T-cell (primary cell): ENCODE data around the gene SLC7A5. TPM values are rescaled to one million over a fixed set of nuclear protein-coding genes. Genes with fewer than 3 reads are reported as not detected.

Experiments used
- ATAC-seq, 4 experiments: fragments of 200-7000 bp in 3 of 4; fragments of 150-1000 bp in 1 of 4; cut with Tn5 transposase; replicated peaks in 1 of 4; 1 replicate in 3 of 4; 2 replicates in 1 of 4; pipeline ENCODE4 v1.10.0; 2021; ENCODE audit warnings: moderate library complexity in 3 of 4, mild to moderate bottlenecking in 2 of 4, moderate number of reproducible peaks in 1 of 4
- CTCF ChIA-PET, 2 donors: fragments of 300-600 bp; sonication (Branson Sonifier 250); formaldehyde crosslinking; loops; one replicate each; lab custom pipeline; 2022; ENCODE audit warnings: antibody characterized with exemption in 2 of 2; lab: Charles Lee
- POLR2A ChIA-PET, 2 donors: fragments of 300-600 bp; sonication (Branson Sonifier 250); formaldehyde crosslinking; loops; one replicate each; lab custom pipeline; 2022; ENCODE audit warnings: antibody characterized with exemption in 2 of 2; lab: Charles Lee
- DNase-seq, 35 experiments: peaks; one replicate each; pipeline versions ENCODE4 v3.0.0 to v3.0.0-alpha.2; 2013 to 2023
- H3K27ac ChIP-seq: one replicate; pipeline ENCODE4 v1.5.1; 2013; ENCODE audit warnings: low read length
- H3K27me3 ChIP-seq, 2 experiments: replicated peaks in 1 of 2; 1 replicate in 1 of 2; 2 replicates in 1 of 2; pipeline versions ENCODE4 v1.6.1 to v1.7.0; 2013; ENCODE audit warnings: low read length in 1 of 2, mixed read lengths in 1 of 2; ENCODE audit not compliant: control insufficient read depth in 2 of 2, insufficient read depth in 2 of 2; ENCODE audit errors: extremely low read depth in 1 of 2
- H3K36me3 ChIP-seq, 2 donors: 1 replicate in 1 of 2; 2 replicates in 1 of 2; pipeline versions ENCODE4 v1.6.1 to v1.7.0; 2013; ENCODE audit warnings: low read length in 1 of 2; ENCODE audit not compliant: control insufficient read depth in 2 of 2, insufficient read depth in 1 of 2; ENCODE audit errors: extremely low read depth in 1 of 2
- H3K4me1 ChIP-seq, 2 experiments: 1 replicate in 1 of 2; 2 replicates in 1 of 2; pipeline versions ENCODE4 v1.6.1 to v1.7.0; 2013; ENCODE audit warnings: low read length in 2 of 2, mixed read lengths in 1 of 2; ENCODE audit not compliant: insufficient read depth in 2 of 2, control insufficient read depth in 1 of 2; ENCODE audit errors: extremely low read depth in 1 of 2
- H3K4me3 ChIP-seq, 2 donors: 1 replicate in 1 of 2; 2 replicates in 1 of 2; pipeline versions ENCODE4 v1.5.1 to v1.7.0; 2013; ENCODE audit warnings: mild to moderate bottlenecking in 2 of 2, low read length in 1 of 2, moderate library complexity in 1 of 2; ENCODE audit not compliant: control insufficient read depth in 1 of 2; ENCODE audit errors: extremely low read depth in 1 of 2
- H3K9me3 ChIP-seq: 2 replicates; pipeline ENCODE4 v1.7.0; 2013
- H3K27ac Mint-ChIP-seq, 2 donors: one replicate each; pipeline ENCODE4 v1.8.0; 2020 to 2021; ENCODE audit warnings: mild to moderate bottlenecking in 2 of 2, mixed read lengths in 2 of 2
- H3K27me3 Mint-ChIP-seq, 2 donors: one replicate each; pipeline ENCODE4 v1.8.0; 2021 to 2022; ENCODE audit warnings: mixed read lengths in 2 of 2
- H3K36me3 Mint-ChIP-seq: one replicate; pipeline ENCODE4 v1.8.0; 2021; ENCODE audit warnings: mixed read lengths
- H3K4me1 Mint-ChIP-seq, 3 donors: one replicate each; pipeline ENCODE4 v1.8.0; 2020 to 2022; ENCODE audit warnings: mixed read lengths in 3 of 3, mild to moderate bottlenecking in 1 of 3
- H3K4me3 Mint-ChIP-seq, 3 donors: one replicate each; pipeline ENCODE4 v1.8.0; 2020 to 2022; ENCODE audit warnings: mild to moderate bottlenecking in 3 of 3, mixed read lengths in 3 of 3, moderate library complexity in 3 of 3
- H3K9me3 Mint-ChIP-seq, 3 donors: one replicate each; pipeline ENCODE4 v1.8.0; 2020 to 2022; ENCODE audit warnings: mixed read lengths in 3 of 3
- WGBS: methylation state at CpG from one replicate; pipeline ENCODE4 v1.1.5; 2013; ENCODE audit warnings: missing lambda C conversion rate; ENCODE audit not compliant: insufficient coverage; 5-methylcytosine and 5-hydroxymethylcytosine counted together
- total RNA-seq, 35 experiments: library from RNA in 6 of 35; stranded (reverse) in 6 of 35; fragments of 120-200 nt in 1 of 35; gene quantifications; one replicate each; pipeline versions ENCODE4 v1.2.1 to v1.2.4 and lab custom pipeline; 2013 to 2026

Gene SLC7A5
- total RNA-seq, 5 donors from 2014 or later (not counting 1 experiment from before 2014, with no cell fraction given) = 37.9 to 81.6 (median 40.0) TPM

DNA sequence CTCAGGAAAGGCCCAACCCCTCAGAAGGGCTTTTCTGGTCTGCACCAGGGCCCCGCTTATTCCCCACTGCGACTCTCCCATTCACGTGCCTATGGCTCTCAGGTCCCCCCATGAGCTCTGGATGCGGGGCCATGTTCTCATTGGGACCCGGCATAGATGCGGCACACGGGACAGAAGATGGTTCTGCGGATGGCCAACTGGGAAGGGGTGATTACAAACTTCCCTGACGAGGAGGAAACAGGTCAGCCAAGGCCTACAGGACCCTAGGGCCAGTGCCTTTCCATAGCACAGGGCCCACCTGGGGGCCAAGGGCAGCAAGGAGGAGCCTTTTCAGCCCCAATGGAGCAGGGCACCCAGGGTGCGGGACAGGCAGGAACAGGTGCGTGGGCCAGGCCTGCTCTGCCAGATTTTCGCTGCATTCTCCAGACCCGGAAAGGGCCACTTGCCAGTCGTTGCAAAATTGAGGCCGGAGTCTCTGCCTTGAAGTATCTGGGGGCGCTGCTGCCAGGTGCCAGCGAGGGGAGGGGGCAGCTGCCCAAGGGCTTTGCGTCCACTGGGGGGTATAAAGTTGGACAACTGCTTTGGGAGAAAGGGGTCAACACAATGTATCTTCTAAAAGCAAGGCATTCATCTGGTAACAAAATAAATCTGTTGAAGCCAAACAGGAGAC is 20.5 kb downstream of the SLC7A5 start:
- no peaks in the 10 kb centered on the region for H3K27me3 Mint-ChIP-seq
- DNase-seq = no peak
- H3K4me3 Mint-ChIP-seq = no peak overlapping the region
- H3K4me3 ChIP-seq = no peak overlapping the region
- H3K9me3 Mint-ChIP-seq = no peaks in the 10 kb centered on the region
- whole genome bisulfite sequencing = 92% methylated on average over 17 of the region's 18 CpGs
- no peak overlapping the region for H3K27ac Mint-ChIP-seq
- no peak for ATAC-seq
- H3K36me3 ChIP-seq = peaks cover 7 to 8% of the 10 kb centered on the region in 2 donors
- no peak overlapping the region for H3K27ac ChIP-seq
- CTCF ChIA-PET = interaction anchor here (0.6 to 3.7 kb wide), 11 partner anchors 10 to 70 kb away, joined by 3 to 60 read pairs (median 5); partner anchors contain the start of gene SLC7A5 (in 2 of the 2)
- peaks cover 3% of the 10 kb centered on the region for H3K36me3 Mint-ChIP-seq
- peaks cover 0 to 29% of the 10 kb centered on the region in 2 experiments for H3K4me1 ChIP-seq
- H3K9me3 ChIP-seq = no peaks in the 10 kb centered on the region
- H3K4me1 Mint-ChIP-seq = peaks cover 7 to 18% (median 12%) of the 10 kb centered on the region in 3 donors
- POLR2A ChIA-PET = interaction anchor here in 1 of 2 donors (0.5 to 1.4 kb wide), 4 partner anchors 11 to 46 kb away, joined by 3 to 4 read pairs (median 4); partner anchors contain the start of gene SLC7A5
- H3K27me3 ChIP-seq = no peaks in the 10 kb centered on the region

DNA sequence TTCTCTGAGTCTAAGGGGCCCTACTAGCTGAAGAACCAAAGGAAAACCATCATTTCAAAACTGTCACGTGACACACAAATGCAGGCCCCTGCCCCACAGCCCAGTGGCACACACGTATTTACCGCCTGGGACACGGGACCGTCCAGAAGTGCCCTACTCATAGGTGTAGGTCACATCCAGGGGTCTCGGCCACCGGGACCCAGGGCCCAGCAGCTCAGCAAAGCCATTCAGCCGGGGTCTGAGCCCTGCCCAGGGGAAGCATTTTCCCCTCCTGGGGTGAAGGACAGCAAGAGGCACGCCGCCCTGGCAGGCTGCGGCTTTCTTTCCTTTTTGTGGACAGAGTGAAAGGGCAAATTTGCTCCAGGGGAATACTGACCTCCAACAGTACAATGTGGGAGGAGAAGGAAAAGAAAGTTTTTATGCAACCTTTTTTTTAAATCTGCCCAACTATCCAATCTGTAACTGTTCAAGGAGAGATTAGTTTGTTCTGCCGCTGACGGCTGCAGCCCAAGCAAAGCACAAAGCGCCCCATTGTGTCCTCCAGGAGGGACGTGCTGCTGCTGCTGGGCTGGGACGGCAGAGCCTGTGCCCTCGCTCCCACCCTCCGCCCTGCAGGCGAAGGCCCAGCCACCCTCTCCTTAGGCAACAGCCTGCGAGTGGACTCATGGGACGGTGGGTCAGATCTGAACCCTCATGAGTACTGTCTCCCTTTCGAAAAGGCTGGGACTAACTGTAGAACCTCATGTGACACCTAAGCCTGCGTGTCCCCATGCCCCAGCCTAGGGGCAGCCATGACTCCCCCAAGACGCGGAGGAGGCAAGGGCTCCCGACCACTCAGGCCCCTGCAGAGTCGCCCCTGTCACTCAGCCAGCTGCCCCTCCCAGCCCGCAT is 21.3 kb downstream of the SLC7A5 start:
- H3K4me1 Mint-ChIP-seq = peaks cover 8 to 18% (median 13%) of the 10 kb centered on the region in 3 donors
- Histone ChIP-seq H3K36me3 (peaks cover 7 to 8% of the 10 kb centered on the region in 2 donors), H3K27ac (no peak overlapping the region), H3K4me3 (no peak overlapping the region), H3K27me3 (no peaks in the 10 kb centered on the region), H3K9me3 (no peaks in the 10 kb centered on the region), H3K4me1 (peaks cover 0 to 26% of the 10 kb centered on the region in 2 experiments)
- no peak overlapping the region for H3K4me3 Mint-ChIP-seq
- peaks cover 6% of the 10 kb centered on the region for H3K36me3 Mint-ChIP-seq
- no peaks in the 10 kb centered on the region for H3K27me3 Mint-ChIP-seq
- WGBS = 93% methylated on average over 24 of the region's 28 CpGs
- no peak for DNase-seq
- ChIA-PET CTCF (interaction anchor here (0.6 to 3.2 kb wide), 4 partner anchors 18 to 26 kb away, joined by 3 to 24 read pairs (median 8); no protein-coding TSS in a partner anchor), POLR2A (interaction anchor here in 1 of 2 donors (1.1 kb wide), 1 partner anchor 20 kb away, joined by 3 read pairs; no protein-coding TSS in a partner anchor)
- H3K27ac Mint-ChIP-seq = no peak overlapping the region
- no peaks in the 10 kb centered on the region for H3K9me3 Mint-ChIP-seq
- ATAC-seq = no peak

DNA sequence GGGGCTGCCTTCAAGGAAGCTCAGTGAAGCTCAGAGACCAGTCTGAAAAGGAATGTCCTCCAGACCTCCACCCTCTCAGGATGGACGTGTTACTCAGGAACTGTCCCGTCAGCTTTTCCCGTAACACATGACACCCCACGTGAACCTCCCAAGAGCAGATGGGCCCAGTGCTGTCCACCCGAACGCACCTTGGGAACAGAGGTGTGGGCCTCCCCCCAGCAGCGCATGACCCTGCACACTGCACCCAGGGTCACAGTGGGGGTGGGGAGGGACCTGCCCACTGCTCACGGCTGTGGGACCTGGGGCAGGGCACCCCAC is 21.9 kb downstream of the SLC7A5 start:
- ChIA-PET CTCF (interaction anchor here (1.6 to 3.2 kb wide), 2 partner anchors 24 kb away, joined by 3 to 10 read pairs; no protein-coding TSS in a partner anchor), POLR2A (interaction anchor here in 1 of 2 donors (1.1 kb wide), 1 partner anchor 21 kb away, joined by 3 read pairs; no protein-coding TSS in a partner anchor)
- H3K27me3 ChIP-seq = no peaks in the 10 kb centered on the region
- ATAC-seq = no peak
- no peaks in the 10 kb centered on the region for H3K9me3 ChIP-seq
- WGBS = 78% methylated on average over 6 of the region's 8 CpGs
- no peaks in the 10 kb centered on the region for H3K9me3 Mint-ChIP-seq
- H3K4me1 ChIP-seq = peaks cover 0 to 28% of the 10 kb centered on the region in 2 experiments
- H3K27ac Mint-ChIP-seq = no peak overlapping the region
- H3K36me3 Mint-ChIP-seq = peaks cover 6% of the 10 kb centered on the region
- no peak overlapping the region for H3K27ac ChIP-seq
- DNase-seq = no peak
- peaks cover 7 to 8% of the 10 kb centered on the region in 2 donors for H3K36me3 ChIP-seq
- no peak overlapping the region for H3K4me3 ChIP-seq
- H3K27me3 Mint-ChIP-seq = no peaks in the 10 kb centered on the region
- peaks cover 10 to 20% (median 15%) of the 10 kb centered on the region in 3 donors for H3K4me1 Mint-ChIP-seq
- H3K4me3 Mint-ChIP-seq = no peak overlapping the region

DNA sequence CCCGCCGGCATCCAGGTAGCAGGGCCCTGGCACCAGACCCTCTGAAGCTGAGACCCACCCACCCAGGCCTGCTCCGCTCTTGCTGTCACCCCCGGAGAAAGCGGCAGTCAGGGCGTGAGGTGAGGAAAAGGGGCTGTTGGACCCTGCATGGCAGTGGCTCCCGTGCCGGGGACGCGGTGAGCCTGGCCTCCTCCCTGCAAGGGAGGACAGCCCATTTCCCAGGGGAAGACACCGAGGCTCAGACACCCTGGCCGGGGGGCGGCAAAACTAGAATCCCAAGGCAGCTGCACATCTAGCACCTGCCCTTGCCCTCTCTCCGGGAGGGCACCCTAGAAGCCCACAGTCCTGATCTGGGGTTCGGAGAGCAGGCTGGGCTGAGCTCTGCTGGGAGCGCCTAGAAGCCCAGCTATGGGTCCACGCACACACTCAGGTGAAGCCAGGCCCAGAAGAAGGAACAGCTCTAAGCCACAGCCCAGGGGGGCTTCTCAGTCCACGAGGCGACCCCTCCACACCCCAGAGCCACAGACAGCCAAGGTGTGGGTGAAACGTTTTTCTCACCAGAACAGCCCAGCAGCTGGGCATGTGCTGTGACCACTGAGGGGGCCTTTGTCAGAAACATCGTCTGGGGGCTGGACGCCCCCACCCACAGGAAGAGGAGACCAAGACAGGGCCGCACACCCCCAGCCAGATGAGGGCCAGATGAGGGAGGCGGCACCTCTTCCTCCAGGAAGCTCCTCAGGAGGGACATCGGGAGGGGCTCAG is 22.4 kb downstream of the SLC7A5 start:
- Mint-ChIP-seq H3K36me3 (peaks cover 6% of the 10 kb centered on the region), H3K9me3 (no peaks in the 10 kb centered on the region), H3K4me3 (no peak overlapping the region), H3K27me3 (no peaks in the 10 kb centered on the region), H3K4me1 (peaks cover 11 to 26% (median 20%) of the 10 kb centered on the region in 3 donors), H3K27ac (no peak overlapping the region)
- H3K4me1 ChIP-seq = peaks cover 4 to 29% of the 10 kb centered on the region in 2 experiments
- 97% methylated on average over 20 of the region's 25 CpGs for WGBS
- no peak overlapping the region for H3K4me3 ChIP-seq
- no peaks in the 10 kb centered on the region for H3K9me3 ChIP-seq
- no peaks in the 10 kb centered on the region for H3K27me3 ChIP-seq
- DNase-seq = no peak
- peaks cover 7 to 9% of the 10 kb centered on the region in 2 donors for H3K36me3 ChIP-seq
- ChIA-PET CTCF (interaction anchor here (1.2 to 3.2 kb wide), 3 partner anchors 25 to 68 kb away, joined by 3 to 10 read pairs (median 4); no protein-coding TSS in a partner anchor), POLR2A (interaction anchor here (0.5 to 1.1 kb wide), 2 partner anchors 21 to 64 kb away, joined by 3 to 8 read pairs; no protein-coding TSS in a partner anchor)
- no peak for ATAC-seq
- no peak overlapping the region for H3K27ac ChIP-seq

DNA sequence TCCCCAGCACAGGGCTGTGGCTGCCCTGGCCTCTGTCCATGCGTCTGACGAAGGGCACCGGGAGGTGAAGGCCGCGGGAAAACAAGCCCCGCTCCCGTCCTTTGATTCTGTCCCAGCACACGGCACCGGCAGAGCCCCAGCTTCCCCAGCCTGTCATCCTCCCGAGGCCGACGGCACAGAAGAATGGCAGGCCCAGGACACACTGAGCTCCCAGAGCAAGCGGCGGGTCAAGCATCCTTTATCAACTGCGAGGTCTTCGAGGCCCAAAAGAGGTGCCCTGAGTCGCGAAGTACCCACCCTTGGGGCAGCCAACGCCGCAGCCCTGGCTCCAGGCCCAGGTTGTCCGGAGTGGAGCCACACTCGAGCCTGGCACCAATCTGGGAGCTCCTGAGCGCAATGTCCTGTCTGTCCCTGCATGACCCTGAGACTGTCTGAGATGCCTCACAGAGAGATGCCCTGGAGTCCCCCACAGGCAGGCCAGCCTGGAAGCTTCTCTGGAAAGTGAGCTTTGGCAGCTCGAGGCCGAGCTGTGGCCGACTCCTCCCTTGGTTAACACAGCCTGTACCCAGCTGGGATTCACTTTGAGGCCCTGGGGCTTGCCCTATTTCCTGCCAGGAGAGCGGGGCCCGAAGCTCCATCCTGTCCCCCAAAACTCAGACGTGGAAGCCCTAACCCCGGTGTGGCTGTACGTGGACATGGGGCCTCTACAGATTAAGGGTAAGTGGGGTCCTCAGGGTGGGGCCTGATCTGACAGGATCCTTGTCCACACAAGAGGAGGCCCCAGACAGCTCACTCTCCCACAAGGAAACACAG is 23.3 kb downstream of the SLC7A5 start:
- no peak overlapping the region for H3K27ac Mint-ChIP-seq
- DNase-seq (no peak), ATAC-seq (no peak)
- H3K9me3 Mint-ChIP-seq = no peaks in the 10 kb centered on the region
- Histone ChIP-seq H3K9me3 (no peaks in the 10 kb centered on the region), H3K4me1 (peaks cover 5 to 38% of the 10 kb centered on the region in 2 experiments), H3K27me3 (no peaks in the 10 kb centered on the region), H3K36me3 (peaks cover 7 to 10% of the 10 kb centered on the region in 2 donors), H3K27ac (no peak overlapping the region), H3K4me3 (no peak overlapping the region)
- POLR2A ChIA-PET = interaction anchor here (0.5 to 0.8 kb wide), 2 partner anchors 24 to 65 kb away, joined by 3 to 8 read pairs; no protein-coding TSS in a partner anchor
- peaks cover 4% of the 10 kb centered on the region for H3K36me3 Mint-ChIP-seq
- no peaks in the 10 kb centered on the region for H3K27me3 Mint-ChIP-seq
- CTCF ChIA-PET = interaction anchor here (0.6 to 3.2 kb wide), 5 partner anchors 25 to 67 kb away, joined by 3 to 10 read pairs (median 4); no protein-coding TSS in a partner anchor
- WGBS = 94% methylated on average over 24 of the region's 31 CpGs
- no peak overlapping the region for H3K4me3 Mint-ChIP-seq
- peaks cover 11 to 31% (median 21%) of the 10 kb centered on the region in 3 donors for H3K4me1 Mint-ChIP-seq
